NOMO-1 treated with DMSO at 0.1 percent for 48 hours (cell line): Measurements from ENCODE around the gene EDARADD.
A peak's percentile ranks its signal among the peaks of the same experiment; 100 is the strongest.

Source experiments
- DNase-seq: peaks from one replicate; lab custom pipeline; 2025; ENCODE audit not compliant: unreplicated experiment; lab: John Stamatoyannopoulos, UW

EDARADD gene

DNA sequence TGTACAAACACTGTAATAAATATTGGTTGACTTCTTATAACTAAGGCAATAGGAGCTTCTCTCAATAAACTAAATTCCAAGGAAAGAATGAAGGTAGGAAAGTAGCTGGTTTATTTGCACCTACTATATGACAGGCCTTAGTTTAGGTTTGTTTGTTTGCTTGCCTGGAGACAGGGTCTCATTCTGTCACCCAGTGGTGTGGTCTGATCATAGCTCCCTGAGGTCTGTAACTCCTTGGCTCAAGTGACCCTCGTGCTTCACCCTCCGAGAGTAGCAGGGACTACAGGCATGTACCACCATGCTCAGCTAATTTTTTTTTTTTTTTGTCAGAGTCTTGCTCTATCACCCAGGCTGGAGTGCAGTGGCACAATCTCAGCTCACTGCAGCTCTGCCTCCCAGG lies 1.9 kb upstream of the EDARADD start:
- no peak for DNase-seq

DNA sequence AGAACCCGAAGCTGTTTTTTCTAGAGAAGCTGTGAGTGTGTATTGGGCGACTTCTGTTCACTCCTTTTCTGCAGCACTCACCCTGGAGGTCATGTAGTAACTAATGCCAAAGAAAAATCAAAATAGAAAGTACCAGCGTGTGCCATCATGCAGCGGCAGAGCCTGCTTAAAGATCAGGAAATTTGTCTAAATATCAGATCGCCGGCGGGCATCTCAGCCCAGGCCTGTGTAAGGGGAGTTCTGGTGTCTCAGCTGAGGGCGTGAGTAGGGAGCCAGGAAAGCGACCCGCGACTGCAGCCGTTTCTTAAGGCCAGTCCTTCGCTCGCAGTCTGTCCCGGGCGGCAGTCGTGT lies 768 bp downstream of the EDARADD start:
- no peak for DNase-seq

DNA sequence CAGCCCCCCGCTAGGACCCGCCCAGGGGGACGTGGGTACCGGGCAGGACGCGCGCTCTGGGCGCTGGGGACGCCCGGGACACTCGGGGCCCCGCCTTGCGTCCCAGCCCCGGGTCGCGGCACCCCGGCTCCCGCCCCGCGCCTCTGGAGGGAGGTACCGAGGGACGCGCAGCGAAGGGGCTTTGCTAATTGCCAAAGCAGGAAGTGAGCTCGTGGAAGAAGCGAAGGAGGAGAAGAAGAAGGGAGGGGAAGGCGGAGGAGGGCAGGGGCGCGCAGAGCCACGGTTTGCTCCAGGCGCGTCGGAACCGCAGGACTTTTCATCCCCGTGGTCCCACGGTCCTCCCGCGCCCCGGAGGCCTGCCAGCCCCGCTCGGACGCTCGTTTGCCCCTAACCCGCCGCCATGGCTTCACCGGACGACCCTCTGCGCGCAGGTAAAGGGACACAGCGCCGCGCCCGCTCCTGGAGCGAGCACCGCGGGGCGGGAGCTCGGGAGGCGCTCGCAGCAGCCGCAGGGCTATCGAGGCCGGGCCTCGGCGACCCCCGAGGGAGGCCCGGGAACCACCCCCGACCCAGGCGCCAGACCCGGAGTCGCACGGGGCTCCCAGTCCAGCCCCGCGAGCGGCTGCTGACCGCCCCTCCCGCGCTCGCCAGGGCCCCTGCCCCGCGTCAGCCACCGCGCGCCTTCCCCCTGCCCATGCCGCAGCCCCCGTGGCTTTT lies 1.3 kb downstream of the EDARADD start:
- DNase-seq: peak; percentile 45

GRCh38 chr1:236395947-236396664 lies 2.0 kb downstream of the EDARADD start:
- no peak for DNase-seq

- no peak for DNase-seq
Observed at GRCh38 chr1:236396665-236397043, 2.6 kb downstream of the EDARADD start.

GRCh38 chr1:236397173-236397759 lies 3.2 kb downstream of the EDARADD start:
- no peak for DNase-seq

DNA sequence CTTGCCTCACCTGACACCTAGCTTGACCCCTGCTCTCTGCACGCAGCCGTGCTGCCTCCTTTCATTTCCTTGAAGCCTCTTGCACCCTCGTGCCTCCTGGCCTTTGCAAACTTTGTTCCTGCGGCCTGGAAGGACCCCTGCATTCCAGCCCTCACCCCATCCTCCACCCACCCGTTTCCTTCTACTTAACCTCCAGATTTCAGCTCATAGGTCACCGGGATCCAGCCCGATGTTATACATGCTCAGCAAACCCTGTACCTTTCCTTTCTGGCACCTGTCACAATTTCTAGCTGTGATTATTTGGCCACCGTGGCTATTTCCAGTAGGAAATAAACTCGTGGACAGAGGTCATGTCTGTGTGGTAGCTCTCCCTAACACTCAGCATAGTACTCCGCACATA lies 4.5 kb downstream of the EDARADD start:
- no peak for DNase-seq

- DNase-seq: no peak
Observed at GRCh38 chr1:236400061-236400603, 6.0 kb downstream of the EDARADD start.

GRCh38 chr1:236401698-236402097 lies 7.6 kb downstream of the EDARADD start:
- DNase-seq: no peak

GRCh38 chr1:236403905-236404696 lies 10.0 kb downstream of the EDARADD start:
- DNase-seq: no peak

GRCh38 chr1:236407059-236407458 lies 13.0 kb downstream of the EDARADD start:
- no peak for DNase-seq

DNA sequence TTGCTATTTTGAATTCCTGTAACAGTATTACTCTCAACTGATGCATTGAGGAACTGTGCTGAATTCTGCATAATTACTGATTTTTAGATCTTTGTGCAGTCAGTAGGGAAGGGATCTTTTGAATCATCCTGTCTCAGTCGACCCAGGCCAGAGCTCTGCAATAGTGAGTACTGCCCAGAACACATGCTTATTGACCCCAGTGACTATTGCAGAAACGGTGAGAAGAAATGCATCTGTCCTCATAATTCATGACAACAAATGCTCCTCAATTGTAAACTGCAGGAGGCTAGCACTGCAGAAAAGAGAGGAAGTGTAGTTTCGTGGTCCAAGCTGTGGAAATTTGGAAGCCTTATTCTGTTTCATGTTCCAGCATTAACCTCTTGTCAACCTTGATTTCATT lies 19.6 kb downstream of the EDARADD start:
- no peak for DNase-seq

DNA sequence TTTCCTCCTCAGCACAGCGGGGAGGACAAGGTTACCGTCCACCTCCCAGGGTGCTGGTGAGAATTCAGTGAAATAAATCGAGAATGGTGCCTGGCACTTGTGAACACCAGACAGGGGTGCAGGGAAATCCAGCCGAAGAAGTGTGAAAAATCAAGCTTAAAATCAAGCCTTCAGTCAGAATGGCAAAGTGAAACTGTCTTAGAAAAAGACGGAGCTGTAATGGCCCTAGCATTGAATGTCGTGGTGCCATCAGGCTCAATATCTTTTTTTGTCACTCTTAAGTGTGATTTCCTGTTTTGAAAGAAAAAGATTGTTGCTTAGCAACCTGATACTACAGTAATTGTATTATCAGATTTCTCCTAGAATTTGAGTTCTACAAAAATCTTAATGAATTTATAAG lies 22.1 kb downstream of the EDARADD start:
- no peak for DNase-seq

- no peak for DNase-seq
Observed at GRCh38 chr1:236417336-236417735, 23.2 kb downstream of the EDARADD start.

DNA sequence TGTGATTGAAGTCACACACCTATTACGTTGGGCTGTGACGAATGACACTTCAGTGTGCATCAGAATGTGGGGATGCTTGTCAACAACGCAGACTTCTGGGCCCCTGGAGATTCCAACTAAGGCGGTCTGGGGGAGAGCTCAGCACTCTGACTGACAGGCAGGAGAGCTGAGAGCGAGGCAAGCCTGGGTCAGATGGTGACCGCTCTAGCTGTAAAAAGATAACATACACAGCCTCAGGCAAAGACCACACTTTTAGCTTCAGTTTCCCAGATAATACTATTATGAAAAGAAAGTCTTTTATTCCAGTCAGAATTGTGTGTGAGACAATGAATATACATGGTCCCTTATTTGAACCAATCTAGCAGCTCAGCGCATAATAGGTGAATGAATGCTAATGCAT lies 25.4 kb downstream of the EDARADD start:
- DNase-seq: no peak

DNA sequence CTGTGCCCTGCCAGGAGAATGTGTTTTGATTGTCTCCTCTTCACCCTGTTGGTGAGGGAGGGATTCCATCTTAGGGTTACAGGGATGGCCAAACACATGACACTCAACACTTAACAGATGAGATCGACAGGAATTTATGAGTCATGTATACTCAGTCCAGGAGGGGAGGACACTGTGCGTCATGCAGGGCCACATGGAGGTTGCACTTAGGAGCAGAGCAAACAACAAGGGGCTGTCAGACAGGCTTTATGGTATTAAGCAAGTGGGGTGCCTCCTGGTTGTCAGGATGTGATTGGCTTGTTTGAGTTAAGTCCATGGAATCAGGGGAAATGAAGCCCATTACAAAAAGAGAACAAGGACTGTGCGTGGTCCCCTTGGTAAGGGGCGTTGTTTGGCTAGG lies 26.9 kb downstream of the EDARADD start:
- no peak for DNase-seq

GRCh38 chr1:236421850-236422516 lies 27.9 kb downstream of the EDARADD start:
- no peak for DNase-seq

DNA sequence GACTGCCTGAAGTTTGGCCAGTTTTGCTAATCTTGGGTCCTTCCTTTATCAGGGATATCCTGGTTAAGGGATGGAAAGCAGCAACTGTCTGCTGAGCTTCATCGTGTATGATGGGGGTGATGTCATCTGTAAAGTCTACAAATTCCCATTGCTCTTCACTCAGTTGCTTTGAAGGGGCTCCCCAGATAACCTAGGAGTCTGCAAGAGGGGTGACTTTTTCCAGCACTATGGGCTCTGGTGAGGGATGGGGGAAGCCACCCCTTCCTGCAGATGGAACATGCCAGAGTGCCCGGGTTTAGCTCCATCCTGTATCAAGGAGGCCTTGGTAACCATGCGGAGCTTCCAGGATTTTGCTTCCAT lies 28.4 kb downstream of the EDARADD start:
- DNase-seq: no peak

DNA sequence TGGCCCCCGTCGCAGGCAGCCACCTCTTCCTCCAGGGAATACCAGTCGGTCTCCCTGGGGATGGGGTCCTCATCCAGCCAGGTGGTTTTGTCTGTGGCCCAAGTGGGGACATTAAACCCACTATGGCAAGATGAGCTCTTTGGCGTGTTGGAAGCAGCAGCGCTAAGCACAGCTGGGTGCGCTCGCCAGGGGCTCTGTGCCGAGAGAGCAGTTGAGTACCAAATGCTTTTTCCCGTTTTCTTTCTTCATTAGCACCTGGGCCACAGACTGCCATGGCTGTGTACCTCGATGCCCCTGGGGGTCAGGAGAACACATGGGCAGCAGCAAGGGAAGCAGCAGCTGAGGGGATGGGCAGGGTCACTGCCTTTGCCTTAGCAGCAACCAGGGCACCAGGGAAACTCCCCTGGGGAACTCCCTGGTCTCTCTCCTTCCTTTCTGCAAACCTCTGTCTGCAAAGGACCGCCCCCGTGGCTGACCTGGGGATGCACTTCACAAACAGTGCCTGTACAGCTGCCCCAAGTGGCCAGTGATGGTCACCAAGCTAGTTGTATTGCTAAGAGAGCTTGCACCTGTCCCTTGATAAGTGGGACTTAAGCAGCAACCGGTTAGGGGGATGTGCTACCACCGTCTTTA lies 31.1 kb downstream of the EDARADD start:
- DNase-seq: no peak

DNA sequence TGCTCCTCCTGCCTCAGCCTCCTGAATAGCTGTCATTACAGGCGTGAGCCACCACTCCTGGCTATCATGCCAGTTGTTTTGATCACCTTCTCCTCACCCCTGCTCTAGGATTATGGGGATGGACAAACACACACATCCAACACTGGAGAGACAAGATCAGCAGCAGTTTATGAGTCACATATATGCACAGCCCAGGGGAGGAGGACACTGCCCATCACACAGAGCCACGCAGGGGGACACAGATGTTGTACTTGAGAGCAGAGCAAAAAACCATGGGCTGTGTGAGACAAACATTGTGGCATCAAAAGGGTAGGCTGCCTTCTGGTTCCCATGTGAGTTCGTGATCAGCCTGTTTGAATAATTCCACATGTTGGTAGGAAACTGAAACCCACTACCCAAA lies 32.1 kb downstream of the EDARADD start:
- no peak for DNase-seq
